HUES64 (cell line): ENCODE data around the gene ATP6V0A1.
"Not testable (repeated sequence)": the region's sequence is repeated elsewhere in the genome, so short reads cannot be mapped to it uniquely, and the experiment has no call there.

Experiments
- H3K27ac ChIP-seq: 2 replicates; pipeline ENCODE4 v1.7.0; 2013; ENCODE audit warnings: low read depth, low read length, inconsistent platforms
- H3K27me3 ChIP-seq: 2 replicates; pipeline ENCODE4 v1.6.1; 2013; ENCODE audit warnings: mild to moderate bottlenecking, low read length; ENCODE audit not compliant: insufficient read depth
- H3K36me3 ChIP-seq: 2 replicates; pipeline ENCODE4 v1.6.1; 2013; ENCODE audit warnings: mild to moderate bottlenecking, low read length; ENCODE audit not compliant: insufficient read depth
- H3K4me1 ChIP-seq: 2 replicates; pipeline ENCODE4 v1.6.1; 2013; ENCODE audit warnings: mild to moderate bottlenecking, low read length, moderate library complexity; ENCODE audit not compliant: insufficient read depth
- H3K4me3 ChIP-seq: 2 replicates; pipeline ENCODE4 v1.5.1; 2013; ENCODE audit warnings: mild to moderate bottlenecking, low read length, moderate library complexity
- H3K9ac ChIP-seq: 2 replicates; pipeline ENCODE4 v1.6.1; 2013; ENCODE audit warnings: mild to moderate bottlenecking, low read depth, low read length
- H3K9me3 ChIP-seq: 2 replicates; pipeline ENCODE4 v1.6.1; 2013; ENCODE audit warnings: low read depth, low read length; ENCODE audit not compliant: insufficient read depth
- WGBS: fragments of 150-250, 120-280 bp; methylation state at CpG from one replicate; pipeline ENCODE4 v1.1.7; 2013; ENCODE audit warnings: missing lambda C conversion rate; 5-methylcytosine and 5-hydroxymethylcytosine counted together

The ATP6V0A1 gene

GRCh38 chr17:42544874-42545283 lies 86.2 kb downstream of the ATP6V0A1 start:
- Histone ChIP-seq H3K27me3 (no peaks in the 10 kb centered on the region), H3K9me3 (no peaks in the 10 kb centered on the region), H3K27ac (no peak overlapping the region), H3K4me1 (no peaks in the 10 kb centered on the region), H3K9ac (no peak overlapping the region), H3K4me3 (no peak overlapping the region), H3K36me3 (peaks cover 18% of the 10 kb centered on the region; the same call in 1 of the 2 replicates)
- 76% methylated on average over 8 of the region's 8 CpGs for WGBS

GRCh38 chr17:42545755-42546505 lies 87.3 kb downstream of the ATP6V0A1 start:
- not testable (repeated sequence) for H3K9ac ChIP-seq, H3K9me3 ChIP-seq, H3K4me1 ChIP-seq, H3K4me3 ChIP-seq, H3K27ac ChIP-seq, H3K27me3 ChIP-seq
- WGBS = 92% methylated on average over 7 of the region's 9 CpGs
- peaks cover 14% of the 10 kb centered on the region; the same call in 1 of the 2 replicates for H3K36me3 ChIP-seq

DNA sequence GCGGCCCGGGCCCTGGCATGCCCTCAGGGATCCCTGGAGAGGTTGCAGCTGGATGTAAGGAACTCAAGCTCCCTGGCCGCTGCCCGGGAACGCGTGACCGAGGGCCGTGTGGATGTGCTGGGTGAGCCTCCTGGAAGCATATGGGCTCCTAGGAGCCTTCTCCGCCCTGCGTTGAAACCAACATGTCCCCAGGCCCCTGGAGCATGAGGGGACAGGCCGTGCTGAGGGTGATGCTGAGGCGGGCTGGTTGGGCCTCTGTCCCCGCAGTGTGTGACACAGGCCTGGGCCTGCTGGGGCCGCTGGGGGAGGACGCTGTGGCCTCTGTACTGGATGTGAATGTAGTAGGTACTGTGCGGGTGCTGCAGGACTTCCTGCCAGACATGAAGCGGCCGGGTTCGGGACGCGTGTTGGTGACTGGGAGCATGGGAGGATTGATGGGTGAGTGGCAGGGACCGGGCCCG lies 88.4 kb downstream of the ATP6V0A1 start:
- Histone ChIP-seq H3K27me3 (no peaks in the 10 kb centered on the region), H3K36me3 (peaks cover 11% of the 10 kb centered on the region; the same call in 1 of the 2 replicates), H3K9ac (no peak overlapping the region), H3K27ac (no peak overlapping the region), H3K4me1 (no peaks in the 10 kb centered on the region), H3K4me3 (no peak overlapping the region), H3K9me3 (no peaks in the 10 kb centered on the region)
- 93% methylated on average over 23 of the region's 23 CpGs for WGBS

GRCh38 chr17:42547698-42548069 lies 89.0 kb downstream of the ATP6V0A1 start:
- H3K4me3 ChIP-seq = peak overlapping the region; percentile 59
- H3K9ac ChIP-seq = no peak overlapping the region
- 89% methylated on average over 14 of the region's 14 CpGs for WGBS

DNA sequence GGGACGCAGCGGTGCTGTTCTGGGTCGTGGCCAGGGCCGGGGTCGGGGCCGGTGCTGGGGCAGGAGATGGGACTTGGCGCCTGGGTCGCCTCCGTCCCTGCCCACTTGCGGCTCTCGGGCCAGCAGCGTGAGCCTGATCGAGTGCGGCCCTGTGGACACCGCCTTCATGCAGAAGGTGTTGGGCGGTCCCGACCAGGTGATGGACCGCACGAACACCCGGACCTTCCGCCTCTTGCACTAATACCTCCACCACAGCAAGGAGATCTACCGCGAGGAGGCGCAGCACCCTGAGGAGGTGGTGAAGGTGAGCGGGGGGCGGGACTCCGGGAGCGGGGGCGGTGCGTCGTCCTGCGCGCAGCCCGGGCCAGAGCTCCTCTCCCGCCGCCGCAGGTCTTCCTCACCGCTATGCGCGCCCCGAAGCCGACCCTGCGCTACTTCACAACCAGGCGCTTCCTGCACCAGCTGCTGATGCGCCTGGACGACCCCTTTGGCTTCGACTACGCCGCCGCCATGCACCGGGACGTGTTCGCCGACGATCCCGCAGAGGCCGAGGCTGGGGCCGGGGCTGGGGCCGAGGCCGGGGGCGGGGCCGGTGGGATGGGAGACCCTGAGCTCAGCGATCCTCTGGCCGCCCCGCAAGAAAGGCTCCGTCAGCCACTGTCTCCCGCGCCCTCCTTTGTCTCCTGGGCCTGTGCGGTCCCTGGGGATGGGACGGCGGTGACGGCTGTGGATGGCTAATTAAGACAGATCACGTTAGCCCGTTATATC lies 89.6 kb downstream of the ATP6V0A1 start:
- Histone ChIP-seq H3K36me3 (peaks cover 8% of the 10 kb centered on the region; the same call in 1 of the 2 replicates), H3K4me1 (no peaks in the 10 kb centered on the region), H3K9me3 (no peaks in the 10 kb centered on the region), H3K27me3 (no peaks in the 10 kb centered on the region), H3K9ac (peak overlapping the region; percentile 55; the same call in 1 of the 2 replicates), H3K27ac (peak overlapping the region; percentile 74; the same call in 1 of the 2 replicates), H3K4me3 (peak overlapping the region; percentile 59)
- WGBS = 7% methylated on average over 73 of the region's 74 CpGs

More at GRCh38 chr17:42547698-42548069, 89.0 kb downstream of the ATP6V0A1 start:
- Histone ChIP-seq H3K36me3 (peaks cover 11% of the 10 kb centered on the region; the same call in 1 of the 2 replicates), H3K27me3 (no peaks in the 10 kb centered on the region), H3K27ac (no peak overlapping the region), H3K9me3 (no peaks in the 10 kb centered on the region), H3K4me1 (no peaks in the 10 kb centered on the region)

GRCh38 chr17:42548993-42549755 lies 90.5 kb downstream of the ATP6V0A1 start:
- Histone ChIP-seq H3K27ac (no peak overlapping the region), H3K4me1 (no peaks in the 10 kb centered on the region), H3K36me3 (0 out of 2 replicates have a peak, but pooled peaks cover 2% of the 10 kb centered on the region), H3K9ac (no peak overlapping the region), H3K4me3 (peak overlapping the region; percentile 59), H3K27me3 (no peaks in the 10 kb centered on the region), H3K9me3 (no peaks in the 10 kb centered on the region)
- WGBS = 83% methylated on average over 13 of the region's 14 CpGs

GRCh38 chr17:42552736-42553135 lies 94.1 kb downstream of the ATP6V0A1 start, which contains the start of gene HSD17B1:
TSS of gene HSD17B1 (plus strand) at chr17:42552923. CDS start at chr17:42552934, 11 bp downstream.
- H3K27me3 ChIP-seq, H3K27ac ChIP-seq, H3K36me3 ChIP-seq, H3K4me1 ChIP-seq, H3K9me3 ChIP-seq, H3K9ac ChIP-seq: not testable (repeated sequence)
- 96% methylated on average over 15 of the region's 15 CpGs for WGBS
- peak within 1 kb of the TSS; percentile 91 for H3K4me3 ChIP-seq

- Histone ChIP-seq H3K4me1 (peaks cover 3% of the 10 kb centered on the region; the same call in 1 of the 2 replicates), H3K9ac (no peak overlapping the region), H3K27ac (no peak overlapping the region), H3K9me3 (no peaks in the 10 kb centered on the region), H3K27me3 (no peaks in the 10 kb centered on the region), H3K36me3 (no peaks in the 10 kb centered on the region), H3K4me3 (peak overlapping the region; percentile 91; the same call in 1 of the 2 replicates)
- 91% methylated on average over 45 of the region's 45 CpGs for WGBS
These were observed 94.6 kb downstream of the ATP6V0A1 start for GRCh38 chr17:42553161-42553818.

DNA sequence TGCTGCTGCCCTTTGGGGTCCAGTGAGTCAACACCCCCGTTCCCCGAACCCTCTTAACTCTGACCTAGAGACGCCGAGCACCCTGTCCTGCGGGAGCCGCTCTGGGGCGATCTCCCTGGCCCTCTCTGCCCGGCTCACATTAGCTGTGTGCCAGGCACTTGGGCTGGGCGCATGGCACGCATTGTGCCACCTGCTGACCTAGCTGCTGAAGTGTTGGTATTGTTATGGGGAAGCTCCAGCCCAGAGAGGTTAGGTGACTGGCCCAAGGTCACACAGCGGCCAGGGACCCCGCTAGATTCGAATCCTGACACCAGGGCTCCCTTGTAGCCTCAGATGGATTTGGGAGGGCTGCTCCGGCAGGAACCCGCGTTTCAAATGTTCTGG lies 95.2 kb downstream of the ATP6V0A1 start:
- no peaks in the 10 kb centered on the region for H3K36me3 ChIP-seq
- H3K27me3 ChIP-seq = no peaks in the 10 kb centered on the region
- WGBS = 71% methylated on average over 16 of the region's 16 CpGs
- H3K9ac ChIP-seq = peak overlapping the region; percentile 75
- no peaks in the 10 kb centered on the region for H3K9me3 ChIP-seq
- H3K4me1 ChIP-seq = peaks cover 3% of the 10 kb centered on the region; the same call in 1 of the 2 replicates
- peak overlapping the region; percentile 63; the same call in 1 of the 2 replicates for H3K27ac ChIP-seq
- peak overlapping the region; percentile 91 for H3K4me3 ChIP-seq
